ENCODE data around the gene SIL1. TPM values are rescaled to one million over a fixed set of nuclear protein-coding genes. Genes with fewer than 3 reads are reported as not detected.

The SIL1 gene
- total and polyA plus RNA-seq, 2 of the 4 experiments (the other 2 are of a cell fraction): 56.1 to 66.0 TPM

- dilution Hi-C loops (cut with HindIII; ENCODE audit: low sequenced_read_pairs, unreplicated experiment): no loop called here
- H3K27ac ChIP-seq (ENCODE audit: insufficient read depth, low read length): peak overlapping the region; percentile 63; the same call in 1 of the 2 replicates
- H2AFZ ChIP-seq (replicated peaks; ENCODE audit: low read length, poor library complexity): peak overlapping the region; percentile 75
Measured at GRCh38 chr5:139104577-139105276, 93.4 kb downstream of the SIL1 start.

More at GRCh38 chr5:139104577-139105276, 93.4 kb downstream of the SIL1 start:
- Histone ChIP-seq H3K4me2 (ENCODE audit: low read depth, low read length) (peak overlapping the region; percentile 58), H2AK9ac (replicated peaks; ENCODE audit: low read depth, low read length, poor library complexity) (no peak overlapping the region), H2BK5ac (ENCODE audit: low read depth, low read length, poor library complexity, severe bottlenecking) (no peak overlapping the region), H2BK20ac (ENCODE audit: low read depth, low read length) (peak overlapping the region; percentile 33), H3K9me1 (ENCODE audit: insufficient read depth, low read length) (peaks cover 9% of the 10 kb centered on the region), H2BK15ac (ENCODE audit: low read depth, low read length) (no peak overlapping the region), H3K18ac (ENCODE audit: low read depth, low read length) (peak overlapping the region; percentile 44; the same call in 1 of the 2 replicates), H3K4me1 (ENCODE audit: control insufficient read depth, insufficient read depth, low read length) (peaks cover 17% of the 10 kb centered on the region), H4K5ac (ENCODE audit: low read depth, low read length) (peak overlapping the region; percentile 45; the same call in 1 of the 2 replicates), H3K56ac (ENCODE audit: extremely low read depth, insufficient read depth, low read length) (no peak overlapping the region), H3K4ac (ENCODE audit: low read depth, low read length) (peak overlapping the region; percentile 53), H3K27me3 (ENCODE audit: control insufficient read depth, insufficient read depth, low read length) (no peaks in the 10 kb centered on the region), H3K14ac (replicated peaks; ENCODE audit: low read depth, low read length) (peak overlapping the region; percentile 40; the same call in 1 of the 2 replicates), H3K9ac (ENCODE audit: low read depth, low read length) (no peak overlapping the region), H4K8ac (ENCODE audit: low read depth in 2 of 2, low read length in 2 of 2) (peak overlapping the region in 1 of 2 experiments; percentile 90; a peak in 2 of 4 replicates), H3K9me3 (ENCODE audit: control insufficient read depth, insufficient read depth, low read length) (no peaks in the 10 kb centered on the region), H3K79me1 (ENCODE audit: low read depth in 1 of 2, low read length in 2 of 2) (0 out of 4 replicates have a peak, but pooled peaks cover 0 to 13% of the 10 kb centered on the region in 2 experiments), H2BK120ac (ENCODE audit: low read depth, low read length) (no peak overlapping the region), H3K23ac (ENCODE audit: low read depth, low read length) (peak overlapping the region; percentile 22; the same call in 1 of the 2 replicates), H2AK5ac (ENCODE audit: low read depth, low read length) (peak overlapping the region; percentile 59), H3K36me3 (ENCODE audit: control insufficient read depth, insufficient read depth, low read length) (no peaks in the 10 kb centered on the region), H4K20me1 (ENCODE audit: insufficient read depth, low read length) (no peaks in the 10 kb centered on the region; the same call in 1 of the 2 replicates), H3K4me3 (ENCODE audit: insufficient read depth, low read depth, low read length) (no peak overlapping the region), H4K91ac (ENCODE audit: insufficient read depth, low read depth, low read length) (peak overlapping the region; percentile 61; the same call in 1 of the 2 replicates)
- BruUV-seq (replicated peaks): no TSS peak
- TF ChIP-seq CEBPB (IDR thresholded peaks at IDR 0.05; ENCODE audit: low read depth, low read length): peak; percentile 52; the same call in 1 of the 2 replicates
- TF ChIP-seq RFX5 (IDR thresholded peaks at IDR 0.05; ENCODE audit: low read depth, low read length): peak; percentile 35; the same call in 1 of the 2 replicates
- TF ChIP-seq CTCF (conservative IDR thresholded peaks at IDR 0.05; ENCODE audit: low read depth, low read length): no peak
- 0 out of 2 replicates have a peak, but pooled peaks have one; percentile 2 for TF ChIP-seq BHLHE40 (IDR thresholded peaks at IDR 0.05; ENCODE audit: low read depth, low read length)
- peak; percentile 36; the same call in 1 of the 2 replicates for TF ChIP-seq FOS (IDR thresholded peaks at IDR 0.05; ENCODE audit: low read depth, low read length)
- no peak; the same call in 1 of the 2 replicates for TF ChIP-seq RAD21 (IDR thresholded peaks at IDR 0.05; ENCODE audit: low read length)
- no CpG with 5 or more reads among the region's 10 CpGs for WGBS, 2 experiments (ENCODE audit: extremely low coverage in 2 of 2, insufficient read length in 1 of 2)
- intact Hi-C loops (cut with micrococcal nuclease) (loop anchor here (10.0 kb wide), 1 partner anchor 160 kb away; no protein-coding TSS in a partner anchor), in situ Hi-C loops (cut with MboI; ENCODE audit: low sequenced_read_pairs) (no loop called here)
- ChIA-PET POLR2A (ENCODE audit: unreplicated experiment) (no interaction called here), CTCF (no interaction called here)
- DNase-seq (peak; percentile 90), ATAC-seq (ENCODE audit: low read depth) (peak; percentile 90)
